HG03066 (cell line): ENCODE data around the gene SMARCC2.
A peak's percentile ranks its signal among the peaks of the same experiment; 100 is the strongest.
"Not testable (repeated sequence)": the region's sequence is repeated elsewhere in the genome, so short reads cannot be mapped to it uniquely, and the experiment has no call there.

Source experiments
- ATAC-seq: cut with Tn5 transposase; IDR thresholded peaks from one replicate; pipeline ENCODE4 v1.9.1; 2021; ENCODE audit warnings: low read depth; ENCODE audit not compliant: unreplicated experiment

SMARCC2 gene

GRCh38 chr12:56165369-56165768 is 23.9 kb downstream of the SMARCC2 start:
- ATAC-seq: no peak

- ATAC-seq: no peak
Observed at GRCh38 chr12:56164345-56164729, 24.9 kb downstream of the SMARCC2 start.

- ATAC-seq: no peak
Observed at GRCh38 chr12:56163533-56164344, 25.5 kb downstream of the SMARCC2 start.

- no peak for ATAC-seq
Observed at GRCh38 chr12:56162468-56163290, 26.6 kb downstream of the SMARCC2 start.

- no peak for ATAC-seq
Observed at GRCh38 chr12:56161690-56162351, 27.5 kb downstream of the SMARCC2 start.

- ATAC-seq: no peak
Observed at GRCh38 chr12:56160894-56161689, 28.2 kb downstream of the SMARCC2 start.

GRCh38 chr12:56160193-56160763 is 29.0 kb downstream of the SMARCC2 start:
- no peak for ATAC-seq

- ATAC-seq: no peak
Observed at GRCh38 chr12:56159482-56160192, 29.6 kb downstream of the SMARCC2 start.

GRCh38 chr12:56158926-56159461 is 30.3 kb downstream of the SMARCC2 start:
- no peak for ATAC-seq

GRCh38 chr12:56158029-56158925 is 31.0 kb downstream of the SMARCC2 start, which contains the start of gene MYL6:
MYL6 (plus strand) TSS chr12:56158359; CDS start chr12:56158402, 43 bp downstream.
- ATAC-seq: peak; percentile 84

- peak; percentile 46 for ATAC-seq
Observed at GRCh38 chr12:56157201-56158028, 31.9 kb downstream of the SMARCC2 start.

- ATAC-seq: not testable (repeated sequence)
Observed at GRCh38 chr12:56156464-56157200, 32.7 kb downstream of the SMARCC2 start.

- ATAC-seq: no peak
Observed at GRCh38 chr12:56155256-56155845, 33.9 kb downstream of the SMARCC2 start.

- ATAC-seq: no peak
Observed at GRCh38 chr12:56154818-56155217, 34.5 kb downstream of the SMARCC2 start.

- ATAC-seq: no peak
Observed at GRCh38 chr12:56154246-56154771, 35.0 kb downstream of the SMARCC2 start.

- ATAC-seq: no peak
Observed at GRCh38 chr12:56153678-56154065, 35.6 kb downstream of the SMARCC2 start.
